LNCAP (cell line): ENCODE measurements around the gene HSDL1.

Source experiments
- TF ChIP-seq, protein P1 (sequence below): fragments of 450-650 bp; IDR thresholded peaks from 2 replicates; pipeline ENCODE4 v1.5.1; 2017; ENCODE audit warnings: mild to moderate bottlenecking

The HSDL1 gene

DNA sequence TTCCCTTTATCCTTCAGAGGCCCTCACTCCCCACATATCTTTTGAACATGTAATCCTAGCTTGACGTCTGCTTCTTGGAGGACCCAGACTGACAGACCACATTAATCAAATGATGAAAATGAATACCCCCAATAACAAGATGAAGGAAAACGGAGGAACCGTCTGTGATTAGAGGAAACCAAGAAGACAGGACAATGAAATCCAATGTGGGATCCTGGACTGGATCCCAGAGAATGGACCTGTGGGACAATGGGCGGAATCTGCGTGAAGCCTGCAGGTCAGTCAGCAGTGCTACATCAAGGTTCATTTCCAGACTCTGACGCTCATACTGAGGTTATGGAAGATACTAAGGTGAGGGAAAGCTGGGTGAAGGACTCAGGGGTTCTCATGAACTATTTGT lies 64.2 kb downstream of the HSDL1 start:
- TF ChIP-seq, protein P1, sequence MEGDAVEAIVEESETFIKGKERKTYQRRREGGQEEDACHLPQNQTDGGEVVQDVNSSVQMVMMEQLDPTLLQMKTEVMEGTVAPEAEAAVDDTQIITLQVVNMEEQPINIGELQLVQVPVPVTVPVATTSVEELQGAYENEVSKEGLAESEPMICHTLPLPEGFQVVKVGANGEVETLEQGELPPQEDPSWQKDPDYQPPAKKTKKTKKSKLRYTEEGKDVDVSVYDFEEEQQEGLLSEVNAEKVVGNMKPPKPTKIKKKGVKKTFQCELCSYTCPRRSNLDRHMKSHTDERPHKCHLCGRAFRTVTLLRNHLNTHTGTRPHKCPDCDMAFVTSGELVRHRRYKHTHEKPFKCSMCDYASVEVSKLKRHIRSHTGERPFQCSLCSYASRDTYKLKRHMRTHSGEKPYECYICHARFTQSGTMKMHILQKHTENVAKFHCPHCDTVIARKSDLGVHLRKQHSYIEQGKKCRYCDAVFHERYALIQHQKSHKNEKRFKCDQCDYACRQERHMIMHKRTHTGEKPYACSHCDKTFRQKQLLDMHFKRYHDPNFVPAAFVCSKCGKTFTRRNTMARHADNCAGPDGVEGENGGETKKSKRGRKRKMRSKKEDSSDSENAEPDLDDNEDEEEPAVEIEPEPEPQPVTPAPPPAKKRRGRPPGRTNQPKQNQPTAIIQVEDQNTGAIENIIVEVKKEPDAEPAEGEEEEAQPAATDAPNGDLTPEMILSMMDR, result no peak

DNA sequence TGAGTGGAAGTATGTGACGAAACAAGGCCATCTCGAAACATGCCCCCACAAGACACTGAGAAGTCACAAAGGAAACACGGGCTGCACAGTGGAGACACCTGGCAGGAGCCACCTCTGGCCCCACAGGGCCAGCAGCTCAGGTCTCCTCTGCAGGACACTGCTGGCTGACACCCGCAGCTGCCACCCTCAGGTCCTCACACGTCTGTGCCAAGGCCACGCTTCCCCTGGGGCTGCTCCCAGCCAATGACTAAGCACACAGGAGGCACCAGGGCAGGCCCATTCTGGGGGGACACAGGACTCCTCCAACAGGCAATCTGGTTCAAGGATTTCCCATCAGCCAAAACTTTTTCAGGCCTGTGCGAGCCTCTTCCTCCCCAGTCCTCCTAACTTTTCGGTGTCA lies 64.6 kb downstream of the HSDL1 start:
- TF ChIP-seq, protein P1, result no peak

DNA sequence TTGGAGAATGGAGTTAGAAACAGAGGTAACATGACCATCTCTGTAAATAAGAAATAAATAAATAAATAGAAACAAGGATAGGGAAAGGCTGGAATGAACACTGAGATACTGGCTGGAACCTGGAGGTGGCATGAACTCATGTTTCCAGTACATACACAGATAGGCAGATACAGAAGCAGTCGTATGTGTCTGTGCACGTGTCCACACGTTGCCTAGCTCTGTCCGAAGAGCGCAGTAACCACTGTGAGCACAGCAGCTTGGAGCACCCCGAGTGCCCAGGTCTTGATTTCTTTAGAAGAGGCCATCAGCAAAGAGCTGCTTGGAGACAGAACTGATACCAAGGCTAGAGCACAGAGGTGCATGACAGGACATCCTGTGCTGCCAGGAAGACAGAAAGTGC lies 65.3 kb downstream of the HSDL1 start:
- TF ChIP-seq, protein P1, result no peak

DNA sequence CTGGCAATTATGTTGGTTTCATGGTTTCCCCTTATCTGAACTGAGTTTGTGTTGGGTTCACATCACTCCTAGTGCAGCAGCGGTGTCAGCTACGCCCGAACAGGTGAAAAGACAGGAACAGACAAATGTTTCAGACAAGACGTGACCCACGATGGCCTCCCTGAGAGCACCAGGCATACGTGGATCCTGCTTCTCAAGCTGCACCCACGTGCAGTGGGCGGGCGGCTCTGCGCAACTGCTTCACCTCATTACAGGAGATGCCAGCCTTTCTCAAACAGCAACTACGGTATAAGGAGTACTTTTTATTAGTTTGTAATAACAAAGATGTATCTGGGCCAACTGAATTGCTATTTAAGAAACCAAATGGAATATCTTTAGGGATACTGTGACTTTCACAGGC lies 69.6 kb downstream of the HSDL1 start:
- TF ChIP-seq, protein P1, result no peak

DNA sequence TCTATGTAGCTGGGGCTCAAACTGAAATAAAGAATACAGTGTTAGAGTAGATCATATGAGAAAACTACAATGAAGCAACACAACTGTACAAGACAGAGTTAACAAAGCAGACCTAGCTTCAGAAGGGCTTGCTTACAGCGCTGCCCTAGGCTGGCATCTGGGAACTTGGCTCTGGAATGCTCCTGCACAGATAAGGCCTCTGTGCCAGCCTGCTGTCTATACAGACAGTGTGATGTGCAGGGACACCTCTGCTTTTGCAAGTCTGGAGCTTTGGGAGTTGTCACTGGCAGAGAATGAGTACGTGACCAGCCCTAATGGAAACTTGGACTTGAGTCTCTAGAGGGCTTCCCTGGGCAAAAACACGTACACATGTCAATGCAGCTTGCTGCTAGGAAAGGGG lies 70.3 kb downstream of the HSDL1 start:
- TF ChIP-seq, protein P1, result no peak
